ENCODE results near the gene RECQL5.

The RECQL5 gene

GRCh38 chr17:75666959-75667790, at the start of gene RECQL5, which contains the start of gene SAP30BP:
Gene RECQL5, minus strand, starts transcription at chr17:75667154. Its CDS starts 597 bp downstream, at chr17:75666557.
Gene SAP30BP, plus strand, starts transcription at chr17:75667338. Its CDS starts 35 bp downstream, at chr17:75667373.
- peak; percentile 98 for DNase-seq

DNA sequence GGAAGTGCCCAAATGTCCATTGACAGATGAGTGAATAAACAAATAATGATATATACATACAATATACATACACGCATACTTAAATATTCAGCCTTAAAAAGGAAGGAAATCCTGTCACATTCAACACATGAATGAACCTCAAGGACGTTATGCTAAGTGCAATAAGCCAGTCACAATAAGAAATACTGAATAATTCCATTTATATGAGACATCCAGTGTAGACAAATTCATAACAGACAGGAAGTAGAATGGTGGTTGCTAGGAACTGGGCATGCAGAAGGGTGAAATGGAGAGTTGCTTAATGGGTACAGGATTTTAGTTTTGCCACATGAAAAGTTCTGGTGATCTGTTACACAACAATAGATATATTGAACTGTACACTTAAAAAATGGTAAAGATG, 45.5 kb upstream of the RECQL5 start:
- no peak for DNase-seq

- DNase-seq = no peak
Observed at GRCh38 chr17:75707079-75707571, 40.2 kb upstream of the RECQL5 start.

- no peak for DNase-seq
Observed at GRCh38 chr17:75706042-75706728, 39.2 kb upstream of the RECQL5 start.

DNA sequence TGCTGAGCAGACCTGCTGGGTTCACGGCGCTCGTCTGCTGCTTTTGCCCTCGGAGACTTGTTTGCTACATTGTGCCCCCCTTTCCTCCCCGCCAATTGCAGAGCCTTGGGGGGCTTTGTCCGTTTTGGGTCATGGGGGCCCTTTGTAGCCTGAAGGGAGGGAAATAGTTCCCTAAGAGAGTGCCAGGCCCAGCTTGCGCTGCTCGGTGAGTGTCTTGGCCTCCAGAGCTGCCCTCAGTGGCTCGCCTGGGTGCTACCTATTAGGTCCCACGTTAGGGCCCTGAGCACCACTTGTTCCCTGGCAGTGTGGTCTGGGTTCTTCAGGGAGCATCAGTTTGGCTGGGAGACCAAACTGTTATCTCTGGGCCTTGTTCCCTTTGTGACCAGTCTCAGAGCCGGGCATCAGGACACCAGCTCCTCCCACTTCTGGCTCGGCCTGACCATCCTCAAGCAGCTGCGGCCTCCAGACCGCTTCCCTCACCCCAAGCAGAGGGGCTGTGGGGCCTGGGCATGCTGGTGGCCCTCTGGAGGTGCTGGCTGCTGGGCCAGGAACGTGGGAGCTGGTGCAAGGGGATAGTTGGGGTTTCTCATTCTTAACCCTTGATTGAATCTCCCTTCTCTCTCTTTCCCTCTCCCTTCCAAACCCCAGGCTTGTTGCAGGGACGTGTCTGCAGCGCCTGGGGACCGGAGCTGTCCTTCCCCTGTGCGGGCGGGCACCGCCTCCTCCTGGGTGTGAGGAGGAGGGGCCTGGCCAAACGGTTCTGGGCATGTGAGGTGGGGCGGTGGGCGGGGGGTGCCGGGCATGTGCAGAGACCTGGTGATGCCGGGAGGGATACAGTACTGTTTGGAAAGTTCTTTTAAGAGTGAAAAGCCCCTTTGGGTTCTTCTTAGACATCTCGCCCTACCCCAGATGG, 38.3 kb upstream of the RECQL5 start:
- DNase-seq = no peak

GRCh38 chr17:75703591-75703990, 36.6 kb upstream of the RECQL5 start:
- DNase-seq = no peak

DNA sequence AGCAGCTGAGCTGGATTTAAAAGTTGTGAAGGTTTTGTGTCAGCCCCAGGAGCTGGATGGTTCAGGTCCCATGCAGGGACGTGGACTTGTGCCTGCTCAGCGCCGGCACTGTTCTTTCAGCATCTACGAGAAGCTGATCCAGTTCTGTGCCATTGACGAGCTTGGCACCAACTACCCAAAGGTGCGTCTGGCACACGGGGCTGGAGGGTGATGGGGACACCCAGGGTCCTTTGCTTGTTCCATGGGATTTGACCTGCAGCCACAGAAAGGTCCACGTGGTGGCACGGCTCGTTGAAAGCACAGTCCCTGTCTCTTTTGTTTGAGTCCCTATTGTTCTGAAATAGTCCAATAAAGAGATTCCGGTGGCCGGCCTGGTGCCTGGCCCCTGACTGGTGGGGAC, 36.2 kb upstream of the RECQL5 start:
- no peak for DNase-seq

GRCh38 chr17:75701288-75701687, 34.3 kb upstream of the RECQL5 start:
- DNase-seq = no peak

DNA sequence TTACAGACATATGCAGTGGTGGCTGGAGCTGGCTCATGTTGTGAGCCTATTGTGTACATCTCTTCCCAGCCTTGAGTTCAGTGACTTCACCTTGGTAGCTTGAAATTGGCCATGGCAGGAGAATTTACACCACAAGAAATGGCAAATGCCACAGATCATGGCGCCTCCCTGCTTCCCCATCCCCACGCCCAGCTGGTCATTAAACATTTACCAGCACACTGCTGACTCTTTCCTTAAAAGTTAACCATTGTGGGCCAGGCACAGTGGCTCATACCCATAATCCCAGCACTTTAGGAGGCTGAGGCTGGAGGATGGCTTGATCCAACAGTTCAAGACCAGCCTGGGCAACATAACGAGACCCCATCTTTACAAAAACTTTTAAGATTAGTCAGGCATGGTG, 31.7 kb upstream of the RECQL5 start:
- DNase-seq = no peak

DNA sequence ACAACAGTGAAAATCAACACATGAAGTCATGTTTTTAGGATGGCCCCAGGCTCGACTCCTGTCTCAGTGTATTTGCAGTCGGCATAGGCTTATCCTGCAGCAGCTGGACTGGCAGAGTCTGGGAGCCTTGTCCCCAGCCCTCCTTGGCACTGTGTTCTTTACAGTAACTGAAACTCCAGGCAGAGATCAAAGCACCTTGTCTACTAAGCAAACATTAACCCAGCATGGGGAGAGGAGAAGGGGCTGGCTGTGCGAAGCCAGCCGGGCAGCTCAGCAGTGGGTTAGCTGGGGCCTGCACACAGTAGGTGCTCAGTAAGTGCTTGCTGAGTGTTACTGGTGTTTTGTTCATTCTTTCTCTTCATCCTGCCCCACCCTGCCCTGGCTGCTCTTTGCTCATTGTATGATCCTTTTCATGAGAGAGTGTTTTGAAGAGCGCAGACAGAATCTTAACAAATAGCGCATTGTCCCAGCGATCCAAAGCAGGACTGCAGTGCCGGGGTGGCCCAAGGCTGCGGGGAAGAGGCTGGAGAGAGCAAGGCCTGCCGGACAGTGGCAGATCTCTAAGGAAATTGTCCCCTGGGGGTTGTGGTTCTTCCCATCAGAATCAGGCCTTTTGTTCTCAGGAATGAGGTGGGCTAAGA, 30.8 kb upstream of the RECQL5 start:
- no peak for DNase-seq

- DNase-seq = no peak
Observed at GRCh38 chr17:75695830-75696271, 28.9 kb upstream of the RECQL5 start.

DNA sequence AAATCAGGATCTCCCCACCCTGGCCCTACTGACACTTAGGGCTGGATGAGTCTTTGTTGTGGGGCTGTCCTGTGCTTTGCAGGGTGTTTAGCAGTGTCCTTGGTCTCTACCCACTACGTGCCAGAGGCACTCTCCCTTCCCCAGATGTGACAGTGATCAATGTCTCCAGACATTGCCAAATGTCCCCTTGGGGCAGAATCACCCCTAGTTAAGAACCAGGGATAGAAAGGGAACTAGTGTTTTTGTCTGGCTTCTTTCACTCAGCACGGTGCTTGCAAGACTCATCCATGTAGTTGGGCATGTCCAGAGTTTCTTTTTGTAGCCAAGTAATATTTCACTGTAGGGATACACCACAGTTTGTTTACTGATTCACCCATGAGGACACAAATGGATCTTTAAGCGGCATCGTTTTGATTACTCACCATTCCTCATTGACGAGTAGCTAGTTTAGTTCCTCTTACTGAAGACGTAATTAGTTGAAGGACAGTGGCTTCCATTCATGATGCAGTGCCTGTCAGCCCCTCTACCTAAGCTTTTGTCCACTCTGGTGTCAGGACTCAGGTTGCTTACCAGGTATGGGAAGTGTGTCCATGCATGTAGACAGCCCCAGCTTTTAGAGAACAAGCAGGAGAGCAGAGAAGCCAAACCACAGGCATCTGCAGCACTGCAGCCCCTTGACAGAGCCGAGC, 28.3 kb upstream of the RECQL5 start:
- DNase-seq = no peak

DNA sequence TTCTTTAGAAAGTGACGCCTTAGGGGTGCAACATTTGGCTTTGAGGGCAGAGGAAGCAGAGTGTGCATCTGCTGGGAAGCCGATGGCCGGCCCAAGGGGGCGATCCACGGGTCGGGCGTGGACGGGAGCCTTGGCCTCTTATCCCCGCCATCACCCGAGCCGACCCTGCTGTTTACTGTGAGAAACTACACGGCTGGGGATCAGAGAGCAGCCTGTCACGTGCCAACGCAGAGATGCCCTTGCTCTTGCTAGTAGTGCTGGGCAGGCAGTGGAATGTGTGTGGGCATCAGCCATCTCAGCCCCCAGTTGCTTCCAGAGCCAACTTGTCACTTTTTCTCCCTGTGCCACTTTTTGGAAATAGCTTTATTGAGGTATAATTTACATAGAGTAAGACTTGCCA, 27.6 kb upstream of the RECQL5 start:
- no peak for DNase-seq

- DNase-seq = no peak
Observed at GRCh38 chr17:75693500-75694481, 26.8 kb upstream of the RECQL5 start.

DNA sequence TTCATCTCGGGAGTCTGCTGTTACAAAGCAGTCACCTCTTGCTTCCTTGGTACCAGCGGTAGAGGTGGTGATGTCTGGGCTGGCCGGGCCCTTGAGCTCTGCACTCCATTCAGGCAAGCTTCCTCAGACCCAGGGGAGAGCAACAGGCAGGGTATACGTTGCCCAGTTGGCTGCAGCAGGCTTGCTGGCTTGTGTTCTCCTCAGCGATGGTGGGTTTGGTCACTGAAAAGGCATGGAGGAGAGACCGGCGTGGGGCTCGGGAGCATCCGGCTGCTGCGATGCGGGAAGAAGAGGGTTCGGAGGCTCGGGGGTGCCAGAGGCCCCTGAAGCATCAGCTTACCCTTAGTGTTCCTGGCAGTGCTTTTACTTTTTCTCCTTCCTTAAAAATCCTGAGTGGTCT, 26.0 kb upstream of the RECQL5 start:
- no peak for DNase-seq

GRCh38 chr17:75691801-75692626, 25.1 kb upstream of the RECQL5 start:
- DNase-seq = no peak

- DNase-seq = peak; percentile 74
Observed at GRCh38 chr17:75691371-75691791, 24.4 kb upstream of the RECQL5 start.

- peak; percentile 64 for DNase-seq
Observed at GRCh38 chr17:75689441-75689873, 22.5 kb upstream of the RECQL5 start.

- peak; percentile 13 for DNase-seq
Observed at GRCh38 chr17:75688209-75688825, 21.4 kb upstream of the RECQL5 start.

Measured in activated CD4-positive, alpha-beta T cell treated with anti-CD3 and anti-CD28 coated beads for 48 hours (primary cell).